Peyer's patch (tissue), 4 donors: ENCODE measurements around the gene ABCD3.

Experiments used
- POLR2A ChIP-seq, 2 donors: fragments of 450-650 bp; IDR thresholded peaks; one replicate each; pipeline ENCODE4 v1.5.1; 2017; ENCODE audit warnings: antibody characterized with exemption in 2 of 2, mild to moderate bottlenecking in 2 of 2, moderate library complexity in 2 of 2
- TF ChIP-seq, protein P1 (sequence below), 6 experiments: fragments of 450-650 bp in 4 of 6; fragments of 200-600 bp in 2 of 6; sonication (generic) in 1 of 6; IDR thresholded peaks; one replicate each; pipeline ENCODE4 v1.5.1; 2017 to 2019; ENCODE audit warnings: antibody characterized with exemption in 6 of 6, mild to moderate bottlenecking in 3 of 6, moderate library complexity in 1 of 6

GRCh38 chr1:94463056-94463764 is 45.0 kb downstream of the ABCD3 start:
- TF ChIP-seq, protein P1, sequence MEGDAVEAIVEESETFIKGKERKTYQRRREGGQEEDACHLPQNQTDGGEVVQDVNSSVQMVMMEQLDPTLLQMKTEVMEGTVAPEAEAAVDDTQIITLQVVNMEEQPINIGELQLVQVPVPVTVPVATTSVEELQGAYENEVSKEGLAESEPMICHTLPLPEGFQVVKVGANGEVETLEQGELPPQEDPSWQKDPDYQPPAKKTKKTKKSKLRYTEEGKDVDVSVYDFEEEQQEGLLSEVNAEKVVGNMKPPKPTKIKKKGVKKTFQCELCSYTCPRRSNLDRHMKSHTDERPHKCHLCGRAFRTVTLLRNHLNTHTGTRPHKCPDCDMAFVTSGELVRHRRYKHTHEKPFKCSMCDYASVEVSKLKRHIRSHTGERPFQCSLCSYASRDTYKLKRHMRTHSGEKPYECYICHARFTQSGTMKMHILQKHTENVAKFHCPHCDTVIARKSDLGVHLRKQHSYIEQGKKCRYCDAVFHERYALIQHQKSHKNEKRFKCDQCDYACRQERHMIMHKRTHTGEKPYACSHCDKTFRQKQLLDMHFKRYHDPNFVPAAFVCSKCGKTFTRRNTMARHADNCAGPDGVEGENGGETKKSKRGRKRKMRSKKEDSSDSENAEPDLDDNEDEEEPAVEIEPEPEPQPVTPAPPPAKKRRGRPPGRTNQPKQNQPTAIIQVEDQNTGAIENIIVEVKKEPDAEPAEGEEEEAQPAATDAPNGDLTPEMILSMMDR (IDR thresholded peaks at IDR 0.05): no peak
- no peak for TF ChIP-seq POLR2A (IDR thresholded peaks at IDR 0.05)
